ENCODE measurements around the gene CCNT1. TPM values are rescaled to one million over a fixed set of nuclear protein-coding genes. Genes with fewer than 3 reads are reported as not detected.

Gene CCNT1
- total RNA-seq, 2 experiments from 2014 or later: 68.7 to 73.8 TPM

- H3K36me3 Mint-ChIP-seq (ENCODE audit: low read depth): no peaks in the 10 kb centered on the region
- no peak overlapping the region for H3K4me3 Mint-ChIP-seq
- H3K4me1 Mint-ChIP-seq (ENCODE audit: low read depth): peaks cover 18% of the 10 kb centered on the region
- H3K27me3 Mint-ChIP-seq: peaks cover 7% of the 10 kb centered on the region
- ATAC-seq (peak; percentile 85), DNase-seq (peak; percentile 36)
- TF ChIP-seq, protein P1, sequence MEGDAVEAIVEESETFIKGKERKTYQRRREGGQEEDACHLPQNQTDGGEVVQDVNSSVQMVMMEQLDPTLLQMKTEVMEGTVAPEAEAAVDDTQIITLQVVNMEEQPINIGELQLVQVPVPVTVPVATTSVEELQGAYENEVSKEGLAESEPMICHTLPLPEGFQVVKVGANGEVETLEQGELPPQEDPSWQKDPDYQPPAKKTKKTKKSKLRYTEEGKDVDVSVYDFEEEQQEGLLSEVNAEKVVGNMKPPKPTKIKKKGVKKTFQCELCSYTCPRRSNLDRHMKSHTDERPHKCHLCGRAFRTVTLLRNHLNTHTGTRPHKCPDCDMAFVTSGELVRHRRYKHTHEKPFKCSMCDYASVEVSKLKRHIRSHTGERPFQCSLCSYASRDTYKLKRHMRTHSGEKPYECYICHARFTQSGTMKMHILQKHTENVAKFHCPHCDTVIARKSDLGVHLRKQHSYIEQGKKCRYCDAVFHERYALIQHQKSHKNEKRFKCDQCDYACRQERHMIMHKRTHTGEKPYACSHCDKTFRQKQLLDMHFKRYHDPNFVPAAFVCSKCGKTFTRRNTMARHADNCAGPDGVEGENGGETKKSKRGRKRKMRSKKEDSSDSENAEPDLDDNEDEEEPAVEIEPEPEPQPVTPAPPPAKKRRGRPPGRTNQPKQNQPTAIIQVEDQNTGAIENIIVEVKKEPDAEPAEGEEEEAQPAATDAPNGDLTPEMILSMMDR (IDR thresholded peaks at IDR 0.05): peak; percentile 28
- H3K27ac Mint-ChIP-seq: peak overlapping the region; percentile 74
- ChIA-PET CTCF (interaction anchor here (0.7 to 7.4 kb wide), 7 partner anchors 33 to 139 kb away, joined by 3 to 204 read pairs (median 4); partner anchors contain the start of gene DDX23), POLR2A (interaction anchor here (0.8 to 1.1 kb wide), 4 partner anchors 13 to 101 kb away, joined by 3 read pairs; partner anchors contain the start of gene DDX23)
- no peaks in the 10 kb centered on the region for H3K9me3 Mint-ChIP-seq
- intact Hi-C loops (cut with micrococcal nuclease): no loop called here
Measured at GRCh38 chr12:48750769-48751356, 34.4 kb upstream of the CCNT1 start.

- ChIA-PET POLR2A (interaction anchor here (1.0 to 1.1 kb wide), 3 partner anchors 14 to 102 kb away, joined by 3 read pairs; partner anchors contain the start of gene DDX23), CTCF (interaction anchor here (0.7 to 7.4 kb wide), 7 partner anchors 33 to 140 kb away, joined by 3 to 204 read pairs (median 4); partner anchors contain the start of gene DDX23)
- Mint-ChIP-seq H3K4me3 (no peak overlapping the region), H3K4me1 (ENCODE audit: low read depth) (peaks cover 18% of the 10 kb centered on the region), H3K27ac (peak overlapping the region; percentile 74), H3K36me3 (ENCODE audit: low read depth) (no peaks in the 10 kb centered on the region), H3K27me3 (peaks cover 7% of the 10 kb centered on the region), H3K9me3 (no peaks in the 10 kb centered on the region)
- TF ChIP-seq, protein P1 (IDR thresholded peaks at IDR 0.05): no peak
- DNase-seq: no peak
- intact Hi-C loops (cut with micrococcal nuclease): no loop called here
- no peak for ATAC-seq
Measured at GRCh38 chr12:48750215-48750614, 33.7 kb upstream of the CCNT1 start.

GRCh38 chr12:48744251-48745008 is 27.9 kb upstream of the CCNT1 start:
- DNase-seq (no peak), ATAC-seq (no peak)
- TF ChIP-seq, protein P1 (IDR thresholded peaks at IDR 0.05): no peak
- POLR2A ChIA-PET: no interaction called here
- intact Hi-C loops (cut with micrococcal nuclease): no loop called here
- CTCF ChIA-PET: interaction anchor here (1.6 kb wide), 1 partner anchor 71 kb away, joined by 4 read pairs; no protein-coding TSS in a partner anchor
- Mint-ChIP-seq H3K27me3 (peaks cover 6% of the 10 kb centered on the region), H3K9me3 (no peaks in the 10 kb centered on the region), H3K4me3 (no peak overlapping the region), H3K4me1 (ENCODE audit: low read depth) (no peaks in the 10 kb centered on the region), H3K27ac (no peak overlapping the region), H3K36me3 (ENCODE audit: low read depth) (no peaks in the 10 kb centered on the region)

DNA sequence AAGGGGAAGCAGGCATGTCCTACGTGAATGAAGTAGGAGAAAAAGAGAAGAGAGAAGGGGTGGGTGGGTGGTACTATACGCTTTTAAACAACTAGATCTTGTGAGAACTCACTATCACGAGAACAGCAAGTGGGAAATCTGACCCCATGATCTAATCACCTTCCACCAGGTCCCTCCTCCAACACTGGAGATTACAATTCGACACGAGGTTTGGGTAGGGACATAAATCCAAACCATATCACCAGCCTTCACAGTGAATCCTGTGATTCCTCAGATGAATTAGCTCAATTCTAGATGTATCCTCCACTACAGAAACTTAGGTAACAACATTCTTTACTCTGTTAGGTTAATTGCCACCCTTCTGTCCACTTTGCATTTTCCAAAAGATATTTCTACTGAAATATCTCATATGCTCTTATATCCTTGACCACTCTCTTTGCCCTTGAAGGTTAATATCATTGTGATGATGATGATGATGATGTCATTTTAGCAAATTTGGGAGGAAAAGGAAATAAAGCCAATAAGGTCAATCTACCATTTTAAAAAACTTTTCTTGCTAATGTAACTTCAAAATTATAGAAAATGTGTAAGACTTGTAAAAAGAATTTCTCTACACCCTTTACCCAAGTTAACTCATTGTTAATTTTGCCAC is 23.2 kb upstream of the CCNT1 start:
- Mint-ChIP-seq H3K27me3 (peaks cover 10% of the 10 kb centered on the region), H3K27ac (no peak overlapping the region), H3K4me3 (no peak overlapping the region), H3K9me3 (no peaks in the 10 kb centered on the region), H3K4me1 (ENCODE audit: low read depth) (no peaks in the 10 kb centered on the region), H3K36me3 (ENCODE audit: low read depth) (no peaks in the 10 kb centered on the region)
- ATAC-seq (no peak), DNase-seq (no peak)
- TF ChIP-seq, protein P1 (IDR thresholded peaks at IDR 0.05): no peak
- POLR2A ChIA-PET: no interaction called here
- CTCF ChIA-PET: interaction anchor here (0.6 to 2.1 kb wide), 3 partner anchors 20 to 75 kb away, joined by 3 to 9 read pairs (median 4); no protein-coding TSS in a partner anchor
- intact Hi-C loops (cut with micrococcal nuclease): no loop called here

Measured in activated CD8-positive, alpha-beta T cell treated with anti-CD3 and anti-CD28 coated beads for 36 hours (primary cell).